Measurements from ENCODE around the gene TH. TPM values are rescaled to one million over a fixed set of nuclear protein-coding genes. Genes with fewer than 3 reads are reported as not detected.

The TH gene
- polyA plus RNA-seq, 2 of the 4 experiments (the other 2 are of a cell fraction) = not detected

DNA sequence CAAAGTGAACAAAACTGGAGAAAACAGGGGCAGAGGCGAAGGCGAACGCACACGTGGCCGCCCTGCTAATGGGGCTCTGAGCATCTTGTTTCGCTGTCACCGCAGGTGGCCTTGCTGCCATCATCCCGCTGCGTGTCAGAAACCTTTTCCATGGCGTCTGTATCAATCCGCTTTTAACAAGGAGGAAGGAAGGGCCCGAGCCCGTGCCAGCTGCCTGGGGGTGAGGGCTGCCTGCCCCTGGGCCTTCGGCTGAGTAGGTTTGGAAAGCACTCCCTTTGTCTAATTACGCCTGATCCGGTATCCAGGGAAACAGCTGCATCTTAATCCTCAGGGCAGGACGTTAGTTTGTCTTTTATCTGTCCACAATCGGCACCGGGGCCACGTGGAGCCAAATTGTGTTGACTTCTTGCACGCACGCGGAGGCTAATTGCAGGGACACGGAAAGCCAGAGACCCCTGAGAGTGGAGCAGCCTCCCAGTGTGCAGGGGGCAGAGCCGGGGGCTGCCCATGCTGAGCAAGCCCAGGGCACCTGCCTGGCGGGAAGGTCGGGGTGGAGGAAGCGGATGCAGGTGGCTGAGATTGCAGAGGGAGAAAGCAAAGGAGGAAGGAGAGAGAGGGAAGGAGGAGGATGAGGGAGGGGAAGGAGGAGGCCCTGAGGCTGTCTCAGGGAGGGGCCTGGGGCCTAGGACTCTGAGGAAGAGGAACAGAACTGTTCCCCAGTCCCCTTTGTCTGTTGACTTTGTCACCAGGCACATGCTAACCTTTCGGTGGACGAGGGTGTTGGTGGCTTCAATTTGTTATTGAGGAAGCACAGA is 19.2 kb upstream of the TH start:
- POLR2A ChIA-PET = no interaction called here
- ATAC-seq (no peak), DNase-seq (ENCODE audit: low read depth in 1 of 2, low spot score in 1 of 2) (no peak), FAIRE-seq (no peak)
- CTCF ChIA-PET = interaction anchor here (1.5 to 6.1 kb wide), 2 partner anchors 108 to 231 kb away, joined by 4 to 90 read pairs; no protein-coding TSS in a partner anchor
- Histone ChIP-seq H3K27ac (no peak overlapping the region), H3K4me1 (no peaks in the 10 kb centered on the region), H3K9me3 (no peaks in the 10 kb centered on the region), H3K4me3 (no peak overlapping the region), H3K4me2 (no peak overlapping the region)
- 70% methylated on average over 30 of the region's 30 CpGs for WGBS (ENCODE audit: missing lambda C conversion rate)
- TF ChIP-seq TFCP2L1 (CRISPR knock-in tag; IDR thresholded peaks at IDR 0.05) = no peak
- TF ChIP-seq EHMT2 (IDR thresholded peaks at IDR 0.05; ENCODE audit: low read depth) = no peak
- TF ChIP-seq NFE2L2 (conservative IDR thresholded peaks at IDR 0.05; ENCODE audit: low read length) = no peak
- no peak for TF ChIP-seq EHF (CRISPR knock-in tag; IDR thresholded peaks at IDR 0.05)
- TF ChIP-seq, protein P1, sequence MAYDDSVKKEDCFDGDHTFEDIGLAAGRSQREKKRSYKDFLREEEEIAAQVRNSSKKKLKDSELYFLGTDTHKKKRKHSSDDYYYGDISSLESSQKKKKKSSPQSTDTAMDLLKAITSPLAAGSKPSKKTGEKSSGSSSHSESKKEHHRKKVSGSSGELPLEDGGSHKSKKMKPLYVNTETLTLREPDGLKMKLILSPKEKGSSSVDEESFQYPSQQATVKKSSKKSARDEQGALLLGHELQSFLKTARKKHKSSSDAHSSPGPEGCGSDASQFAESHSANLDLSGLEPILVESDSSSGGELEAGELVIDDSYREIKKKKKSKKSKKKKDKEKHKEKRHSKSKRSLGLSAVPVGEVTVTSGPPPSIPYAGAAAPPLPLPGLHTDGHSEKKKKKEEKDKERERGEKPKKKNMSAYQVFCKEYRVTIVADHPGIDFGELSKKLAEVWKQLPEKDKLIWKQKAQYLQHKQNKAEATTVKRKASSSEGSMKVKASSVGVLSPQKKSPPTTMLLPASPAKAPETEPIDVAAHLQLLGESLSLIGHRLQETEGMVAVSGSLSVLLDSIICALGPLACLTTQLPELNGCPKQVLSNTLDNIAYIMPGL (CRISPR knock-in tag; IDR thresholded peaks at IDR 0.05; ENCODE audit: borderline replicate concordance) = no peak

DNA sequence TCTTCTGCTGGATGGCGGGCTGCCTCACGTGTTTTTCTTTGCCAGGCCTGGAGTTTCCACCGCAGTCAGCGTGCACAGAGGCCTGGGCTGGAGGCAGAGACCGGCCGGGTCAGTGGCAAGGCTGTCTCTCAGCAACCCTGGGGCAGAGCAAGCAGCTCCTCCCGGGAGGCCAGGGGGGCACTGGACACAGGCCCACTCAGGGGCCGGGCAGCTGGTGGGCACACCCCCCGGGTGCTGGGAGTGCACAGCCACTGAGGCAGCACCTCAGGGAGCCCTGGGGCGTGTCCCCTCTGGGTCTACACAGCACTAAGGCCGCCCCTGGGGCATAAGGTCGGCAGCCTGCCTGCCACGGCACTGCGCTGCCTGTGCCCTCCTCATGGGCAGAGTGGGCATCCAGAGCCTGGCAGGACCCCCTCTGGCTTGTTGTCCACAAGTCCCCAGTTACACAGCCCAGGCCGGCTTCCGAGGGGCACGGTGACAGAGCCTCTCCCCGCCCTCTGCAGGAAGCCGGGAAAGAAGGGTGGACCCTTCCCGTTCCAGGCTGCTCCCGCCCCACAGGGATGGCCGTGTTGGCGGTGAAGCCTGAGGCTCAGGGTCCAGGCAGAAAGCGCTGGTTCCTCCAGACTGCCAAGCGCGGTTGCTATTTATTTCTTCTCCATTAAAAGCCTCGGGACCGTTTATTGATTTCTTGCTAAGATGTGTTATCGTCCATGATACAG is 18.5 kb upstream of the TH start:
- DNase-seq (ENCODE audit: low read depth in 1 of 2, low spot score in 1 of 2) (no peak), FAIRE-seq (no peak), ATAC-seq (no peak)
- H3K4me2 ChIP-seq = no peak overlapping the region
- no peak overlapping the region for H3K27ac ChIP-seq
- H3K4me1 ChIP-seq = no peaks in the 10 kb centered on the region
- POLR2A ChIA-PET = no interaction called here
- no peaks in the 10 kb centered on the region for H3K9me3 ChIP-seq
- no peak for TF ChIP-seq RFX5 (IDR thresholded peaks at IDR 0.05)
- TF ChIP-seq BHLHE40 (IDR thresholded peaks at IDR 0.05; ENCODE audit: low read depth, low read length) = no peak
- TF ChIP-seq, protein P2, sequence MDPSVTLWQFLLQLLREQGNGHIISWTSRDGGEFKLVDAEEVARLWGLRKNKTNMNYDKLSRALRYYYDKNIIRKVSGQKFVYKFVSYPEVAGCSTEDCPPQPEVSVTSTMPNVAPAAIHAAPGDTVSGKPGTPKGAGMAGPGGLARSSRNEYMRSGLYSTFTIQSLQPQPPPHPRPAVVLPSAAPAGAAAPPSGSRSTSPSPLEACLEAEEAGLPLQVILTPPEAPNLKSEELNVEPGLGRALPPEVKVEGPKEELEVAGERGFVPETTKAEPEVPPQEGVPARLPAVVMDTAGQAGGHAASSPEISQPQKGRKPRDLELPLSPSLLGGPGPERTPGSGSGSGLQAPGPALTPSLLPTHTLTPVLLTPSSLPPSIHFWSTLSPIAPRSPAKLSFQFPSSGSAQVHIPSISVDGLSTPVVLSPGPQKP (IDR thresholded peaks at IDR 0.05; ENCODE audit: low read depth, low read length) = no peak
- TF ChIP-seq, protein P3, sequence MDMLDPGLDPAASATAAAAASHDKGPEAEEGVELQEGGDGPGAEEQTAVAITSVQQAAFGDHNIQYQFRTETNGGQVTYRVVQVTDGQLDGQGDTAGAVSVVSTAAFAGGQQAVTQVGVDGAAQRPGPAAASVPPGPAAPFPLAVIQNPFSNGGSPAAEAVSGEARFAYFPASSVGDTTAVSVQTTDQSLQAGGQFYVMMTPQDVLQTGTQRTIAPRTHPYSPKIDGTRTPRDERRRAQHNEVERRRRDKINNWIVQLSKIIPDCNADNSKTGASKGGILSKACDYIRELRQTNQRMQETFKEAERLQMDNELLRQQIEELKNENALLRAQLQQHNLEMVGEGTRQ (IDR thresholded peaks at IDR 0.05) = no peak
- TF ChIP-seq HOXB13 (CRISPR knock-in tag; IDR thresholded peaks at IDR 0.05; ENCODE audit: low read depth) = no peak
- TF ChIP-seq EHF (CRISPR knock-in tag; IDR thresholded peaks at IDR 0.05) = no peak
- no peak for TF ChIP-seq HOXA7 (CRISPR knock-in tag; IDR thresholded peaks at IDR 0.05)
- TF ChIP-seq TP53 (CRISPR knock-in tag; IDR thresholded peaks at IDR 0.05) = no peak
- TF ChIP-seq EHMT2 (IDR thresholded peaks at IDR 0.05; ENCODE audit: low read depth) = no peak
- TF ChIP-seq MYC (IDR thresholded peaks at IDR 0.05; ENCODE audit: borderline replicate concordance, low read length) = no peak
- TF ChIP-seq, protein P4, sequence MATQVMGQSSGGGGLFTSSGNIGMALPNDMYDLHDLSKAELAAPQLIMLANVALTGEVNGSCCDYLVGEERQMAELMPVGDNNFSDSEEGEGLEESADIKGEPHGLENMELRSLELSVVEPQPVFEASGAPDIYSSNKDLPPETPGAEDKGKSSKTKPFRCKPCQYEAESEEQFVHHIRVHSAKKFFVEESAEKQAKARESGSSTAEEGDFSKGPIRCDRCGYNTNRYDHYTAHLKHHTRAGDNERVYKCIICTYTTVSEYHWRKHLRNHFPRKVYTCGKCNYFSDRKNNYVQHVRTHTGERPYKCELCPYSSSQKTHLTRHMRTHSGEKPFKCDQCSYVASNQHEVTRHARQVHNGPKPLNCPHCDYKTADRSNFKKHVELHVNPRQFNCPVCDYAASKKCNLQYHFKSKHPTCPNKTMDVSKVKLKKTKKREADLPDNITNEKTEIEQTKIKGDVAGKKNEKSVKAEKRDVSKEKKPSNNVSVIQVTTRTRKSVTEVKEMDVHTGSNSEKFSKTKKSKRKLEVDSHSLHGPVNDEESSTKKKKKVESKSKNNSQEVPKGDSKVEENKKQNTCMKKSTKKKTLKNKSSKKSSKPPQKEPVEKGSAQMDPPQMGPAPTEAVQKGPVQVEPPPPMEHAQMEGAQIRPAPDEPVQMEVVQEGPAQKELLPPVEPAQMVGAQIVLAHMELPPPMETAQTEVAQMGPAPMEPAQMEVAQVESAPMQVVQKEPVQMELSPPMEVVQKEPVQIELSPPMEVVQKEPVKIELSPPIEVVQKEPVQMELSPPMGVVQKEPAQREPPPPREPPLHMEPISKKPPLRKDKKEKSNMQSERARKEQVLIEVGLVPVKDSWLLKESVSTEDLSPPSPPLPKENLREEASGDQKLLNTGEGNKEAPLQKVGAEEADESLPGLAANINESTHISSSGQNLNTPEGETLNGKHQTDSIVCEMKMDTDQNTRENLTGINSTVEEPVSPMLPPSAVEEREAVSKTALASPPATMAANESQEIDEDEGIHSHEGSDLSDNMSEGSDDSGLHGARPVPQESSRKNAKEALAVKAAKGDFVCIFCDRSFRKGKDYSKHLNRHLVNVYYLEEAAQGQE (IDR thresholded peaks at IDR 0.05) = no peak
- TF ChIP-seq CEBPB (IDR thresholded peaks at IDR 0.05) = no peak
- 67% methylated on average over 25 of the region's 29 CpGs for WGBS (ENCODE audit: missing lambda C conversion rate)
- no peak overlapping the region for H3K4me3 ChIP-seq
- CTCF ChIA-PET = interaction anchor here (1.3 to 6.1 kb wide), 3 partner anchors 109 to 313 kb away, joined by 3 to 90 read pairs (median 4); no protein-coding TSS in a partner anchor

Measured in A549 (cell line).